CD4-positive, alpha-beta T cell treated with Interleukin-2 at 100 ng/mL for 4 hours (primary cell): ENCODE measurements around the gene OPRPN.

Experiments used
- DNase-seq: peaks from one replicate; pipeline ENCODE4 v3.0.0-alpha.2; 2020; ENCODE audit warnings: low spot score

The OPRPN gene, protein sequence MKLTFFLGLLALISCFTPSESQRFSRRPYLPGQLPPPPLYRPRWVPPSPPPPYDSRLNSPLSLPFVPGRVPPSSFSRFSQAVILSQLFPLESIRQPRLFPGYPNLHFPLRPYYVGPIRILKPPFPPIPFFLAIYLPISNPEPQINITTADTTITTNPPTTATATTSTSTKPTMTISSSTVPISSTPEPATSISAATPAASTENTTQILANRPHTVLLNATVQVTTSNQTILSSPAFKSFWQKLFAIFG

GRCh38 chr4:70397580-70397979, at the start of gene OPRPN:
TSS of gene OPRPN (plus strand) at chr4:70397940. CDS start at chr4:70399286, 1,346 bp downstream.
- no peak for DNase-seq

DNA sequence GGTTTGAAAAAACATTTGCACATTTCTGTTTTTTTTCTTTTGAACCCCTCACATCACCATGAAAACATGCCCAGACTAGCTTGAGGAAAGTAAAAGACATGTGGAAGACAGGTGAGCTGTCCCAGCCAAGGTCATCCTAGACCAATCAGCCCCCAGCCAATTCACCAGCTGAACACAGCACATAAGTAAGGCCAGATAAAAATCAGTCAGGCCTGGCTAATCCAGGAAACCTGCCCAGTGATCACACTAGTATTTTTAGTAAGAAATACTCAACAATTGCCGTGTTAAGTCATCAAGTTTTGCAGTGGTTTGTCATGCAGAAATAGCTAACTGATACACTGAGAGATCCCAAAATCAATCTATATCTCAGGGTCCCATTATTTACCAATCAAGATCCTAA, 41.6 kb upstream of the OPRPN start:
- no peak for DNase-seq

GRCh38 chr4:70359115-70359661, 38.6 kb upstream of the OPRPN start:
- DNase-seq, result no peak

DNA sequence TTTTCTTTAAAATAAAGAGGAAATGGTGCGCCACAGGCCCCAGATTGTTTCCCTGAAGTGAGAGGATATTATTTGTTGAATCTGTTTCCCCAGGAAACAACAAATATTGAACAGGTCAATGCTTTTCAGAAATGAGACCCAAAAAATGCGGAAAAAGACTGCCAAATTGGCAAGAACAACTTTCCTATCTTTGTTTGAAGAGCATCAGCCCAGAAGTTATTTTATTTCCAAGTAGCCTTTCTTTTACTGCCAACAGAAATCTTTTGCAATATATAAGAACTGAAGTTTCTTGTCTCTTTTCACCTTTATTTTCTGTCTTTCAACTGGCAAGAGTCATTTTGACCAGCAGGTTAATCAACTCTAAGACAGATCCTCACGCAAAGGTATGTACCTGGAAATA, 37.3 kb upstream of the OPRPN start, which contains the start of gene SMR3A:
TSS of gene SMR3A (plus strand) at position 301 of the 400 bp plus-strand sequence. CDS start 1,356 bp downstream, outside the sequence.
- DNase-seq, result no peak

DNA sequence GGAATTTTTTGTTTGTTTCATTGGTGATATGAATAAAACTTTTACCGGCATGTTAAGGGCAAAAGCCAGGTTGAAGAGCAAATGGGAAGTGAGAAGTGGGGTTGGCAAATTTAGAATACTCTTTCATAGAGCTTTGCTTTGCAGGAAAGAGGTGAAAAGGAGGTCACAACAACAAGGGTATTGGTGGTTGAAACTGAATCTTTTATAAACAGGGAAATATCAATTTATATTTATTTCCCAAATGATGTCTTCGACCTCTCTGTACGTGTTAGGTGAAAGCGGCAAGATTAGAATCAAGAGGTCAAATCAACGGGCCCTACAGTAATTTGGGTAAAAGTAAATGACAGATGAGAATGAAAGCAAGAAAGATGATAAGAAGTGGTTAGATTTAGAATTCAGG, 33.7 kb upstream of the OPRPN start:
- no peak for DNase-seq

GRCh38 chr4:70365479-70365878, 32.3 kb upstream of the OPRPN start:
- DNase-seq, result no peak

DNA sequence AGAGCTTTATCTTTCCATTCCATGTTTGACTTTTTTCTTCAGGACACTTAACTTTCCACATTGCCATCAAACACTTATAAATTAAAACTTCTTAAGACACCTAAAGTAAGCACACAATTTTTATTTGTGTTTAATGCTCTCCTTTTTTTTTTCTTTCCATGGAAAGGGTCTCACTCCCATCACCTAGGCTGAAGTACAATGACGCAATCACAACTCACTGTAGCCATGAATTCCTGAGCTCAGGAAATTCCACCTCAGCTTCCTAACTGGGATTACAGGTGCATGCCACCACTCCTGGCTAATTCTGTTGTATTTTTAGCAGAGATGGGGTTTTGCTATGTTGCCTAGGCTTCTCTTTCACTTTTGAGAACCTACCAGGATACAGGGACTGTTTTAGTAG, 29.9 kb upstream of the OPRPN start:
- no peak for DNase-seq

- DNase-seq, result no peak
Observed at GRCh38 chr4:70371987-70372386, 25.8 kb upstream of the OPRPN start.

DNA sequence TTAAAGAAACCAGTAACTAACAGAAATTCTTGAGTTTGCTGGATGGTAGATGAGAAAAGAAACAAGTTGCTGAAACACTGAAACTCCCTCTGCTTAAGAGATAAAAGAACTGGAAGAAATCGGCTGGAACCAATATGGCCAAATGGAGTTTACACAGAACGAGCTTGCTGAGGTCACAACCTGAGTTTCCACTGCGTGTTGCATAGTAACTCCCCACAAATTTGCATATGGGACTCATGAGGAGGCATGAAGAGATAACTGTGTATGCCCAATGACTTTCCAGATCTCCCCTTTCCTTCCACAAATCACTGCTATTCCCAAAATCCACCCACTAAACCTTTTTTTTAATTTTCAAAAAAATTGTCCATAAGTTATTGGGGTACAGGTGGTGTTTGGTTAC, 25.0 kb upstream of the OPRPN start:
- DNase-seq, result no peak

- DNase-seq, result no peak
Observed at GRCh38 chr4:70380578-70380977, 17.2 kb upstream of the OPRPN start.

- no peak for DNase-seq
Observed at GRCh38 chr4:70382691-70383181, 15.0 kb upstream of the OPRPN start, which contains the start of gene SMR3B. TSS of gene SMR3B (plus strand) at chr4:70383131. CDS start at chr4:70384511, 1,380 bp downstream.

DNA sequence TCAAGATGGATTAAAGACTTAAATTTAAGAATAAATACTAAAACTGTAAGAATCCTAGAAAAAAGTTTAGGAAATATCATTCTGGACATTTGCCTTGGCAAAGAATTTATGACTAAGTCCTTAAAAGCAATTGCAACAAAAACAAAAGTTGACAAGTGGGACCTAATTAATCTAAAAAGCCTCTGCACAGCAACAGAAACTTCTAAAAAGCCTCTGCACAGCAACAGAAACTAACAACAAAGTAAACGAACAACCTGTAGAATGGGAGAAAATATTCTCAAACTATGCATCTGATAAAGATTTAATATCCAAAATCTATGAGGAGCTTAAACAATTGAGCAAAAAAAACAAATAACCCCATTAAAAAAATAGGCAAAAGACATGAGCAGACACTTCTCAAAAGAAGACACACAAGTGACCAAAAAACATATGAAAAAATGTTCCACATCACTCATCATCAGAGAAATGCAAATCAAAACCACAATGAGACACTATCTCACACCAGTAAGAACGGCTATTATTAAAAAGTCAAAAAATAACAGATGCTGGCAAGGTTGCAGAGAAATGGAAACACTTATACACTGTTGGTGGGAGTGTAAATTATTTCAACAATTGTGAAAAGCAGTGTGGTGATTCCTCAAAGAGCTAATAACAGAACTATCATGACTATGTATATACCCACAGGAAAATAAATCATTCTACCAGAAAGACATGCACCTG, 5.5 kb upstream of the OPRPN start:
- no peak for DNase-seq

DNA sequence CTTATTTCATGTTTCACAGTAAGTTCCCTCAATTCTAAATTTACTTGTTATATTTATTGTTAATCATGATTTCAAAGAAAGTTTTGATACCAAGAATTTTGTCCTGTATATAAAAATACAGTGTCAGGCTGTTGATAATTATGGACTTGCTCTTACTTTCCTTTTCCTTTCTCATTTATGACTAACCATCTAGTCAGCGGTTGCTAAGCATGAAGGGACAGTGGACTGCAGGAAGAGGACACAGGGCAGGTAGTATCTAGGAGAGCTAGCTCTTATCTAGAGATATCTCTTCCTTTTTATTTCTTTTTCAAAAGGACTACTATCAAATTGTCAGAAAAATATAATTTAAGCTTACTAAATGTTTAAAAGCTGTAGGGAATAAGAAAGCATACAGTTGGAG, 1.6 kb downstream of the OPRPN start:
- DNase-seq, result no peak

DNA sequence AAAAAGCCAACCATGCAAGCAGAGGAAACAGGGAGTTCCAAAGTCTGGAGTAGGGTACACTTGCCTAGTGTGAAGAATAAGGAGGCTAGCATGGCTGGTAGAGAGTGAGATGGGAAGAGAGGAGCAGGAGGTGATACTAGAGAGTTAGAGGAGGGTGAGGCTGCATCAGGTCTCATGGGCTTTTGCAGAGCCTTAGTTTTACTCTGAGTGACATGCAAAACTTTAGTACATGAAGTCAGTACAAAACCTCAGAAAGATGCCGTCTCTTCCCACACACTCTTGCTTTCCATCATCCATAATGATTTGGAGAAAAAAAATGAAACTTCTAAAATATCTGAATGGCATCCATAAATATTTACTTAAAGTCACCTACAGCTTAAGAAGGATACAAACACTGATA, 5.0 kb downstream of the OPRPN start:
- DNase-seq, result no peak

- DNase-seq, result no peak
Observed at GRCh38 chr4:70405765-70406164, 8.0 kb downstream of the OPRPN start.

DNA sequence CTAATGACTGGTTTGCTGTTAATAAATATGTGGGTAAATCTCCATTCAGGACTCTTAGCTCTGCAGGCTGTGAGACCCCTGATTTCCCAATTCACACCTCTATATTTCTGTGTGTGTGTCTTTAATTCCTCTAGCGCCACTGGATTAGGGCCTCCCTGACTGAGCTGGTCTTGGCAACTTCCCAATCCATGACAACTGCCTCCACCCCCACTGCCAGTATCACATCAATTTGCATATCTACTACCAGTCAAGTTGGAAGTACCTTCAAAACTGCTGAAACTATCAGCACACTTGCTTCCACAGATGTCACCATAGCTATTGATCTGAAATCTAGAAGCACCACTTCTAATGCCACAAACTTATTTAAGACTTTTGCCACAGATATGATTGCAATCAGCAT, 27.6 kb downstream of the OPRPN start:
- no peak for DNase-seq

DNA sequence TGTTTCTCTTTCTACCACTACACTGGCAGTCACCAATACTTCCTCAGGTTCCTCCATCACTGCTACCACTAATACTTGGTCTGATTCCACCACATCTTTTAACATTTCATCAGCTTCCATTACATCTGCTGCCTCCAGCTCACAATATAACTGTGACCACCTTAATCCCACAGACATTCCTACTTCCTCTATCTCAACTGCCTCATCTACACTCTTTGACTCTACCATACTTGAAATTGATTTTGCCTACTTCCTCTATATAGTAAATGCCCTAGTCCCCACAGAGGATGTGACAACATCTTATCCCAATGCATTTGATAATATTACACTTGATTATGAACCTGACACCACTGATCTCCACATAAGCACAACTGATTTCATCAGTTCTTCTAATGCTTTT, 29.0 kb downstream of the OPRPN start:
- DNase-seq, result no peak

- no peak for DNase-seq
Observed at GRCh38 chr4:70437197-70437596, 39.5 kb downstream of the OPRPN start.

- no peak for DNase-seq
Observed at GRCh38 chr4:70442474-70442873, 44.7 kb downstream of the OPRPN start.

DNA sequence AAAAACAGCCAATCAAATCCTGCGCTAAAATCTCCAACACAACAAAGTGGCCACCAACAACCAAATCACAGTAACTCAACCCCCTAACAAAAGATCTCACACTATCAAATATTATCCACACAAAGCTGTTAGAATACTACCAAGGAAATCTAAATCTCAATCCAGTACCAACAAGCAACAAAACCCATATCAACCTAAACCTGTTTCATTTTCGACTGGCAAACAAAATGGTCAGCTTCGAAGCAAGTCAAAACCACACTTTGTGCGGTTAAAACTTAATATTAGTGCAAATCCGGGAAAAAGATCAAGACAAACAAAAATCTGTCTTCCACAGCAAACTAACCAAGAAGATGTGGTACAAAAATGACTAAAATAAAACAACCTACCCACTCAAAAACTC, 45.6 kb downstream of the OPRPN start:
- no peak for DNase-seq

DNA sequence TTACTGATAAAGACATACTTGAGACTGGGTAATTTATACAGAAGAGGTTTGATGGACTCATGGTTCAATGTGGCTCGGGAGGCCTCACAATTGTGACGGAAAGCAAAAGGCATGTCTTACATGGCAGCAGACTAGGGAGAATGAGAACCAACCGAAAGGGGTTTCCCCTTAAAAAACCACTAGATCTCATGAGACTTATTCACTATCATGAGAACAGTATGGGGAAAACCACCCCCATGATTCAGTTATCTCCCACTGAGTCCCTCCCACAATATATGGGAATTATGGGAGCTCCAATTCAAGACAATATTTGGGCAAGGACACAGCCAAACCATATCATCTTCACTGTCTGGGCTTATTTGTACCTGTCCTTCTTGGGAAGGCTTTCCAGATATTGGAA, 51.5 kb downstream of the OPRPN start:
- DNase-seq, result no peak

- DNase-seq, result no peak
Observed at GRCh38 chr4:70452946-70453345, 55.2 kb downstream of the OPRPN start.
